Fibroblast of peridontal ligament (primary cell): Measurements from ENCODE around the gene CYB5R2.
"Not testable (repeated sequence)": the region's sequence is repeated elsewhere in the genome, so short reads cannot be mapped to it uniquely, and the experiment has no call there.

Experiments used
- DNase-seq: peaks from one replicate; pipeline ENCODE4 v3.0.0-alpha.2; 2010; ENCODE audit errors: extremely low read depth

CYB5R2 gene

DNA sequence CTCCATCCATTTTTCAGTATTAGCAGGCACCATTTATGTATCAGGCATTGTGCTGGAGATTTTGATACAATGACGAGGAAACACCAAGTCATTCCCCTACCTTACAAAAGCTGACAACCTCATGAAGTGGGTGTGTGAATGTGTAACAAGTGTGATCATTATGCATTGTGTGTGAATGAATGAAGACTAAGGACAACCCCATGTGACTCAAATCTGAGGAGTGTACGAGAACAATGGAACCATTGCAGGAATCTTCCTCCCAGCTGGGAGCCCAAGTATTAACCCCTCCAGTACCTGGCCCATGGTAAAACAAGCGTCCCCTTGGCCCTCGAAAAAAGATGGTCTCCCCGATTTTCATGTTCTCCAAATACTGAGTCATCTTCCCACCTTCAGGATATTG, 4.4 kb downstream of the CYB5R2 start:
- DNase-seq, result no peak

DNA sequence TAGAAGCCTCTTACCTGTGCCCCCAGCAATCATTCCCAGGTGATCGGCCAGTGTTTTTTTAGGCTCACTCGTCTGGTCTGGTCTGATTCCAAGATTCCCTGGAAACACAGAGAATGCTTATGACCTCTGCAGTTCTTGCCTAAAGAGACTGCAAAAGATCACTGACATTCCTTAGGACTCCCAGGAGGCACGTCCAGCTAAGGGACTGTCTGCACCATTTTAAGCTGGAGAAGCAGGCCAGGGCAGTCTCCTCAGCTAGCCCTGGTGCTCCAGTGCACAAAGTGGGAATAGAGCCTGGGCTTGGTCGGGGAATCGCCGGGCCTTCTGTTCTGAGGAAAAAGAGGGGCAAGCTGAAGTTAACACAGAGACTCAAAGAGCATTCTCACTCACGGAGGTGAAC, 4.8 kb downstream of the CYB5R2 start:
- DNase-seq, result no peak

DNA sequence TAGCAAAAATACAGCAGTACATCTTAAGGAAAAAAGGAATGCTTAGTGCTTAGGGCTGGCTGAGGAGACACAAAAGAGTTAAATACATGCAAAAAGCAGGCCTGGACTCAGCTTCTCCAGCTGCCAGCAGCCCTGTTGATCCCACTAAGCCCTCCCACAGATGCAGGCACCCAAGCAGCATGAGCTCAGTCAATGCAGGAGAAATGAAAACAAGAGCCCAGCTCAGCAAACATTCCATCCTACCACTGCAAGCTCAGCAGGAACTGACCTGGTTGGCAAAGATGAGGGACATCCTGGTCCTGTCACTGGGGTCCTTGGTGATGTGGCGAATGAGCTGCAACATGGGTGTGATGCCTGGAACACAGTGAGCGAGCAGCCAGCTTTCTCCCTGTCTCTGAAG, 5.8 kb downstream of the CYB5R2 start:
- no peak for DNase-seq

DNA sequence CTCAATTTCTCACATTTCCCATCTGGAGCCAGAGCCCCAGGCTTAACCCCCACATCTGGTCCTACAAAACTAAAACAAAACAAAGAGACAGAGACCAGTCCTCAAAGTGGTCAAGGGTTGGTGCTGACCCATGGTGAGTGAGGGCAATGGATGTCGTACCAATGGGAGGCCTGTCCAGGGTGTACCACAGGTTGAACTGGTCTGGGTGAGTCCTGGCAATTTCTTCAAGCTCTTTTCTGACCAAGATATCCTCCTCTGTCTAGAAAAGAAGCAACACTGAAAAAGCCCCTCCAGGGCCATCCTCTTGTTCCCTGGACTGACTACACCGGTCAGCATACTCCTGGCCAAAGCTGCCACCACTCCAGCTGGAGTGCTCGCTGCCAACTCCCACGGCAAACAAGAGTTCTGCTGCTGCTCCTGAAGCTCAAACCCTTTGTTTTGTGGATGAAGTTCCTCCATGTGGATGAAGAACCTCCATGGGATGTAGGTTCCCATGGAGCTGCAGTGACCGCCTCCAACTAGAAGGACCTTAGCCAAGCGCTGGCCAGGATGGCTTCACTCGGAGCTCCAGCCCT, 6.9 kb downstream of the CYB5R2 start:
- no peak for DNase-seq

DNA sequence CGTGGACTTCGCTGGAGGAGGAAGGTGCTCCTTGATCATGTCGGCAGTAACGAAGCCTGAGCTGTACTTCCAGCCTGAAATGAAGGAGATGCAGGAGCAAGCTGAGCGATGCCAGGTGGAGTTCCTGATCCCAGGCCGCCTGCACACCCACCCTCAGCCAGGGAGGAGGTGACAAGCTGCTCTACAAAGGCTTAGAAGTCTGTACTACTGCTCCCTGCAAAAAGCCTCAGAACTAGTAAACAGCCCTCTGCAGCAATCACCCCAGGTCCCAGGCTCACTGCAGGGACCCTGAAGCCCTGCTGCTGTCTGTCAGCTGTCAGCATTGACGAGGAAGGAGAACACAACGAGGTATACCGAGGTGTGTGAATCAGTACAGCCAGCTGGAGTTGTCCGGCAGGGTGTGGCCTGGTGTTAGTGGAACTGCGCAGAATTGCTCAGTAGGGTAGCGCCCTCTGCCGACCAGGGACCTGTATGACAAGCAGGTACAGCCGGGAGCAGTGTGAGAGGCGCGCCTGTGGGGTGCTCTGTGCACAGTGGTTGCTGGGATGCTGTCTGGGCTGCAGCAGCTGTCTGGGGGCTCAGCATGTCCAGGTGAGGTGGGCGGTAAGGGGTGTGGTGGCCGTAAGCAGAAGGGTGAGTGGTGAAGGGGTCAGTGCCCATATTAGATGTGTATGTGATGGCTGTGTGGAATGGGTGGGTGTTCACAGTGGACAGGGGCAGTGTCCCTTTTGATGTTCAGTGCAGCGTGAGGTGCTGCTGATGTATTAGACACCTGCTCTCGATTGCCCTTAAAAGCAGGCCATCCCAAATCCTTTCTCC, 7.6 kb downstream of the CYB5R2 start:
- peak; percentile 58 for DNase-seq

DNA sequence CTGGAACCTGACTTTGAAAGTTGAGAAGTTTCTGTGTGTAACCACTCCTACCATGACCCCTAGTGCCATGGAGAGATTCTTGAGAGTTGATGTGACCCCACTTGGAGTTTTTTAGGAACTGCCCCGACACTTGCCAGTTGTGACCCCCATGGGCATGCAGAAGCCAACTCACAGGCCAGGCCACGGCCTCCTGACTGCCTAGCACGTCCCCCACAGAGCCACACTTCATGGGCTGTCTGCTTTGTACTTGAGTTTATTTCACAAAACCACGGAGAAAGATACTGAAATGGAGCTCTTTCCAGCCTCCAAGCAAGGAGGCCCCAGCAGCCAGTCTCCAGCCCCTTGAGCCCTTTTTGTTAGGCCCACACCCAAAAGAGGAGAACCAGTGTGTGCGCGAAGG, 8.4 kb downstream of the CYB5R2 start:
- DNase-seq, result no peak

DNA sequence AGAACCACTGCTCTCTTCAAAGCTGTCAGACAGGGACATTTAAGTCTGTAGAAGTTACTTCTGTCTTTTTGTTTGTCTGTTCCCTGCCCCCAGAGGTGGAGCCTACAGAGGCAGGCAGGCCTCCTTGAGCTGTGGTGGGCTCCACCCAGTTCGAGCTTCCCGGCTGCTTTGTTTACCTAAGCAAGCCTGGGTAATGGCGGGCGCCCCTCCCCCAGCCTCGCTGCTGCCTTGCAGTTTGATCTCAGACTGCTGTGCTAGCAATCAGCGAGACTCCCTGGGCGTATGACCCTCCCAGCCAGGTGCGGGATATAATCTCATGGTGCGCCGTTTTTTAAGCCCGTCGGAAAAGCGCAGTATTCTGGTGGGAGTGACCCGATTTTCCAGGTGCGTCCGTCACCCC, 9.8 kb downstream of the CYB5R2 start:
- DNase-seq, result not testable (repeated sequence)

DNA sequence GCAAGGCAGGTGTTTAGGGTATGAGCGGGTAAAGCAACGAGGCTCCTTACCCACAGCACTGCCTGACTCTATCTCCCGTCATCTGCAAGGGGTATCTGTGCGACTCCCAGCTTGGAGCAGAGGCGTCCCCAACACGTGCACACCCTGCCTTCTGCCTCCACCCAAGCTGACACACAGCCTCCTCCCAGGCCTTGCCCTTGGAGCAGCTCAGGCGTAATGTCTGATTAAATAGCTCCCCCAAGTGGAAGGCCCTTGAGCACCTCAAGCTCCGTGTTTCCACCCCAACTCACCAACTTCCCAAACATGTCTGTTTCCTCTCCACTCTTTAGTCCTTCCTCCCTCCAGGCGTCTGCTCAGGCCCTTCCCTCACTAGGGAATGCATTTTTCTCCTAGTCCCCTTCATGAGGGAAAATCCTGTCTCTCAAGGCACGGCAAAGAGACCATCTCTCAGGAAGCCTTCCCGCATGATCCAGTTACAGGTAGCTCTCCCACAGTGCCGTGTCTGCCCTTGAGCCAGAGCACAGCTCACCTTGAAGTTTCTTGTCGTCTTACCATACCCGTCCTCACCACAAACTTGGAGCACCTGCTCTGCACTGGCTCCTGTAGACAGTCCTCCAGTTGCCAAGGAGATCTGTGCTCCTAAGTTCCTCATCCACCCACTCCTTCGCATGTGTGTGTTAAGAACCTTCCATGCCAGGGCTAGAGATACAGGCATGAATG, 15.8 kb downstream of the CYB5R2 start:
- DNase-seq, result peak; percentile 80

DNA sequence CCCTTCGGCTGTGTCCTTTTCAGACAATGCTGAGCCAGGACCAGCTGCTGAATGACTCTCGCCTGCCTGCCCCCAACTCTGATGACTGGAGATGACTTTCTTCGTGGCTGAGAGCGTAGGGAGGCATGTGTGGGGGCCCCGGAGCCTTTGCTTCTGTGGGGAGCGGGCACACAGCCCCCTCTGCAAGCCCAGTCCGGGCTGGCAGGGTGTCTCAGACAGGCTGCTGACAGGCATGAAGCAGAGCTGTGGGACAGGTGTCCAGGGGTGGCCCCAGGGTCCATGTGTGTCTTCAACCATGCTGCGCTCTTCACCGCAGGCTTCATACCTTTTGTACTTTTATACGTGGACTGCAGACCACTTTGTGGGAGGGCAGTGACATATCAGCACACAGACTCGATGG, 16.6 kb downstream of the CYB5R2 start:
- no peak for DNase-seq

DNA sequence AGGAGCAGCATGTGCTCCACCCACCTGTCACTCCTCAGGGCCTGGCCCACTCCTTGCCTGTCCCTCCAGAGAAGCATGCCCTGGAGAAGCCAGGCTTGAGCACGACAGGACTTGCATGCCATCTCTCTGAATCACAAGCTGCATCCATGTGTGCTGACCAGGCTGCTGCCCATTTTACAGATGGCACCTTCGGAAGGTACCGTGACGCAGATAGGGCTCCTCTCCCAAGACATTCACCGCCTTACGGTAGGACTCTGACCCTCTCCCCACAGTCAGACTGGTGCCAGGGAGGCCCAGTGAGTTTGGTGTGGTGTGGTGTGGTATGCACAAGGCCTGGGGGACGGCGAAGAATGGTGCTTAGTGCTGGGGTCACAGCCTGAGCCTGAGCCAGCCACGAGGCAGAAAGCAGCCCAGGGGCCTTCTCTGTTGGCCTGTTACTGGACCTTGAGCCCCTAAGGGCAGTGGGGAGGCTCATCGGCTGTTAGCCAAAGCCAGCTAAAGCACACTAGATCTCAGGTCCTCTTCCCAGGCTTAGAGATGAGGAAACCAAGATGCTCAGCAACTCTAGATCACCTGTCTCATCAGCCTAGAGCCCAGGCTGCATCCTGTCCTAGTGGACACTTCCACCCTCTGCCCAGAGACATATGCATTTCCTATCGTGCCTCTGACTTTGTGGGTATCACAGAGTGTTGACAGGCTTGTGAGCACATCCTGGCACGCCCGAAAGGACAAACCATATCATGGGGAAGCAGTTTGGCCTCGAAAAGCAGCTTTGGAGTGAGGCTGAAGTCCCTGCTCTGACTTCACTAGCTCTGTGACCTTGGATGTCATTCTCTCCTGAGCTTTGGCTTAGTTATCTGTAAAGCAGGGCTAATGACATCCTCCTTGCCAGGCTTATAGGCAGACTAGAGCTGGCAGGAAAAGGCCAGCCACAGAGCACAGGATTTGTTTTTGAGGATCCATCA, 17.8 kb downstream of the CYB5R2 start:
- DNase-seq, result no peak

DNA sequence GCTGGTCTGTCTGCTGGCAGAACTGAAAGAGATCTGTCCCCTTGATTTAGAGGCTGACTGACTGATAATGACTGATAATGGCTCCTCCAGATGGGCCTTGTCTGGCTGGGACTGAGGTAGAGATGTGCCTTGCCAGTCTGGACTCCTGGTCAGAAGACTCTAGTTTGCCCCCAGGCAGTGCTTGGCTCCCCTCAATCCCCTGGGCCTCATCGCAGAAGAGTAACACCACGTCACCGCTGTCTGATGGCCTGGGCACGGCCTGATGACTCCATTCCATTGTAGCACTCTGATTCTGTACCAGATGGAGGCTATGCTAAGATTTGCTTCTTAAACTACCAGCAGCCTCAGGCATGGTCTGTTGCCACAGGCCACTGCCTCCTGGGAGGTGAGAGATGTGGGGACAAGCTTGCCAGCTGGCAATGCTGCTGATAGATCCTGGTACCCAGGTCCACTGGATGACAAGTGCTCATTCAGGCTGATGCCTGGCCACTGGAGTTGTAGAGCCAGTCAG, 19.1 kb downstream of the CYB5R2 start:
- DNase-seq, result no peak

DNA sequence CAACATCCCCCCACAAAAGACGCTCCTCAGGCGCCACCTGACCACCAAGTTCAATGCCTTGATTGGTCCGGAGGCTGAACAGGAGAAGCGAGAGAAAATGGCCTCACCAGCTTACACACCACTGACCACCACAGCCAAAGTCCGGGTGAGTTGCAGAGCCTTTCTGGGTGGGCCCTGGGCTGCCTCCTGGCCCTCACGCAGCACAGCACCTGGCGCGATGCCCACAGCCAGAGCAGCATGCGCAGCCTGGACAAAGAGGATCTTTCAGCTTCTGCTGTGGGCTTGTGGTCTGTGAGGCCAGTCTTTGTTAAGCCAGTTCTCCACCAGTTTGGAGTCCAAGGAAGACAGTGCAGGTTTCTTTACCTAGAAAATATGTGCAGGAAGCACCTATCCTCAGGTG, 21.6 kb downstream of the CYB5R2 start:
- DNase-seq, result no peak

DNA sequence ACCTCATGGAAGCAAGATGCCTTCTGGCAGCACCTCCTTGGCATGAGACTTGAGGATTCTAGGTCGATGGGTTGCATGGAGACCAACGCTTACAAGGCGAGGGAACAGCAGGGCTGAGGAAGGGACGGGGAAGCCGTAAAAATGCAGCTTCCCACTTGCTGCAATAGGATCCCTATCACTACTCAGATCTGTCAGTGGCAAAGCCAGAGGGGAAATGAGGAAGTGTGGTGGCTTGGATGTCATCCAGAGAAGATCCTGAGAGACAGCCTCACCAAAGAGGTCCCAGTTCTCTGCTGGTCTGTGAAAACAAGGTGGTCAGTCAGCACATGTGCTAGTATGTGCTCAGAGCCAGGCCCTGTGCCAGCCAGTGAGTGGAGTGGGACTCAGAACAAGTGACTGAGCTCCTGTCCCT, 22.2 kb downstream of the CYB5R2 start:
- no peak for DNase-seq

DNA sequence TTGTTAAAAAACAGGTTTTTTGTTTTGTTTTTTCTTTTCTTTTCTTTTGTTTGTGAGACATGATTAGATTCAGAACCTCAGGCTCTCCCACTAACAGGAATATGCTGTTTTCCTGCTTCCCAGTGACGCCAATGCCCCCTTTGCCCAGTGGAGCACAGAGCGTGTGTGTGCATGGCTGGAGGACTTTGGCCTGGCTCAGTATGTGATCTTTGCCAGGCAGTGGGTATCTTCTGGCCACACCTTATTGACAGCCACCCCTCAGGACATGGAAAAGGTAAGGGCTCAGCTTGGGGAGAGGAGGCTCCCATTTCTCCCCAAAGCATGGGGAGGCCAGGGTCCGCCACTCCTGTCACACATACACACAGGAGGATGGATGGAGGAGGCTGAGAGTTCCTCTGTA, 25.0 kb downstream of the CYB5R2 start:
- DNase-seq, result no peak

DNA sequence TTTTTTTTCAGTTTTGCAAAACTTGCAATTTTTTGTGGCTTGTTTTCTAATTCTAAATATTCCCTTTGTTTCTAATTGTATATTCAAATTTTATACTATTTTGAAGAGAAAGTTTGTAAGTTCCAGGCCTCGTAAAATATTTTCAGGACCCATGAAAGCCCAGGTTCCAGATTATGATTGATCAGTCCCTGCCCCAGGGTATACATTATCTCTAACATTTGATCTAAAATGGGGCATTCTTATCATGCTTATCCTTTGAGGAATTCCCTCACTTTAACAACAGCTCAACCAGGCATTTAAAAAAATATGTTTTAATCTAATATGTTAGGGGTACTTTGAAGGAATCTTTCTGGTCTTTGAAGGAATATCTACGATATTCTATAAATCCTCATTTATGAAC, 26.4 kb downstream of the CYB5R2 start:
- DNase-seq, result no peak

DNA sequence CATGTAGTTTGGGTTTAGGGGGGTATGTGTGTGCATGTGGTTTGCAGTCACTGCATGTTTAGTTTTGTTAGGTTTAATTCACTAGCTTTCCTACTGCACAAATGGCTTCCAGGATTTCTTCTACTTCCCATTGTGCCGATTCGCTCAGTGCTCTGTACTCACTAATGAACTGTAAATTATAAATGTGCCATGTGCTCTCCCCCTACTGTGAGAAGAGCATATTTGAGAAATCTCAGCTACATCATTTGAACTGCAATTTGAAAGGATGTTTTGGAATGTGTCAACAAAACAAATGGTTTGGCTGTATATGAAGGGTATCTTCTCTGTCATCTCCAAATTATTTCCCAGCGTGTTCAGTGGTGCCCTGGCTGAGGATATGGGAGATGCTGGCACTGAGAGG, 28.1 kb downstream of the CYB5R2 start:
- DNase-seq, result no peak

DNA sequence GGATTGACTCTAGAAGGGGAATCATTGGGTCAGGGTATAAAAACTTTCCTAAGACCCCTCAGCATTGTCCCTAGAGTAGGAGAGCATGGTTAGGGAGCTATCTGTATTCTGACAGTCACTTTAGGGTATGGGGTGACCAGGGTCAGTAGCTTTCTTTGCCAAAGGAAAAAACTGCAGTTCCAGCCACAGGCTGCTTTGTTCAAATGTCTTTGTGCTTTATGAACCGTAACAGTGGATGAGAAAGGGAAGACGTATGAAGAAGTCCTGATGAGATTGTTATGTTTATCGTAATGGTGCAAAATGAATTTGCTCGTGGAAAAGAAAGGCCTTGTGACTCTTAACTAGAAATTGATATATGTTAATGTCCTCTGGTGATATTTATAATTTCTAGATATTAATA, 30.0 kb downstream of the CYB5R2 start:
- DNase-seq, result no peak

DNA sequence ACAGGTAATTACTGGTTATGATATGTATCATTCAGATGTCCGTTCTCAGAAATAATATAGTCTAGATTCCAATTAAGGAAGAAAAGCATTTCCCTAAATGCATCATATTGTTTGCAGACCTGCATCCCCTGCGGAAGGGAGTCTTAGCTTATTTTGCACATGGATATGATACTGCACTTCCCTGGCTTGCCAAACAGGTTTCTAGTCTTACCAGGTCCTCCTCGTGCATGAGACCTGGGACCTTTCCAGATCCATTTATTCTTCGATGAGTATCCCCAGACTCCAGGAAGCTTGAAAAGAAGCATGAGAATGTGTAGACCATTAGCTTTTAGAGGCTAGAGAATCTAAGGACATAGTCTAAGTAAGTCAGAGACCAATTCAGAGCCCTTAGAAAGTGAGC, 30.6 kb downstream of the CYB5R2 start:
- no peak for DNase-seq

DNA sequence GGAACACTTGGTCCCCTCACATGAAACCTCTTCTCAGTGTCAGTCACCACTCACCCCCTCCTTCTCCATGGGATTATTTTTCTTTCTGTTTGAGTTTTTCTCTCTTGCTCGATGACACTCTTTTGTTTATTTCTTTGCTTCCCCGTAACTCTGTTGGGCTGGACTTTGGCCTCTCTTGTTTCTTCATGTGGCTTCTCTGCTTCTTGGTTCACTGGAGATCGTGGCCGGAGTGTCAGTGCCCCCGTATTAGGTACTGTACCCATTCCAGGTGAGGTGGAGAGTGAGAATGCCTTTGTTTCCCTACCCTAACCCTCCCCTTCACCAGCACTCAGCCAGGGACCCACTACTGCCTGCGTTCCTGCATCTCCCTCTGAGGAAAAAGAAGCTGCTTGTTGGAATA, 32.5 kb downstream of the CYB5R2 start:
- no peak for DNase-seq

DNA sequence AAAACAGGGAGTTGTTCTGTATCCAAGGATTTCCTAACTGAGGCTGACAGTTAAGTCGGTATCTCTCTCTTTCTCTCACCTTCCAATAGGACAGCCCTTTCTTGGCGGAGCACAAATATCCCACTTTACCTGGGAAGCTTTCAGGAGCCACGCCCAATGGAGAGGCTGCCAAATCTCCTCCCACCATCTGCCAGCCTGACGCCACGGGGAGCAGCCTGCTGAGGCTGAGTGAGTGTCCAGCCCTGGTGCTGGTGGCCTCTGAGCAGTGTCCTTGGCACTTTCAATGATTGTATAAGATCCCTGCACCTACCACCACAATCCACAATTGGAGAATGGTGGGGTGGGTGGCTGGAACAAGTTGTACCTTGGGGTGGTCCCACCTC, 33.7 kb downstream of the CYB5R2 start:
- no peak for DNase-seq

DNA sequence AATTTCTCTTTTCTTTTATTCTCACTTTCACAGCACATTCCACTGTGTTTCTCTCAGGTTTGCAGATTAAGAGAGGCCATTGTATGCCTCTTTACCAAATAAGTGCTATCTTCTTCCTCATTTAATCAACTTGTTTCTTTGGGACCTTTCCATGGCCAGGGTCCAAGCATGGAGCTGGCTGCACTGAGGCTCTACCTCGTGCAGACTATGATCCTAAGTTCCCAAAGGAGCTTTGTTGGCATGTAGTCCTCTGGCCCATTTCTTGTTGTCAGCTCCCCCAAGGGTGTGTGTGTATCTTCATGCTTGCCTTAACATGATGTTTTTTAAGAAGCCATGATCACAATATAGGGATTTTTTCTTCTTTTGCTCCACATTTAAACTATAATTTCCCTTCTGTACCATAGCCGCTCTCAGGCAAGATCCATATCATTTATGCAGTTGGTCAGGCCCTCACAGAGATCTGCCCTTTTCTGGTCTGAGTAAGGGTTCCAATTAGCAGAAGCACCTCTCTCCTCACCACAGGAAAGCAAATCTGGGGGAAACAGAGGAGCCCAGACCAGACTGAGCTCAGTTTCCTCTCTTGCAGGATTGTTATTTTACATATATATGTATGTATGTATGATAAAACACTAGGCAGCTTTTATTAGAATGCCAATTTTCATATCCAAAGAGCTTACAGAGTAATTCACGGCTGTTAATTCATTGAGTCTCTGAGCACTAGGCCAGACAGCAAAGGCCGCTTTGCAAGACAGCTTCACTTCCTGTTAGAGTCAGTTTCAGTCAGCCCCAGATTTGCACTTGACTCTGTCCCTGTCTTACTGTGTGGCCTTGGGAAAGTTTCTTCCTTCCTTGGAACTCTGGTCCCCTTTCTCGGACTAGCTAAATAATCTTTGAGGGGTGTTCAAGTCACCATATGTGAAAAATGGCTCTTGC, 34.3 kb downstream of the CYB5R2 start:
- DNase-seq, result no peak
